C4-2B (cell line): ENCODE measurements around the gene WHAMM.

Experiments used
- ZFX ChIP-seq: fragments of 450-650 bp; IDR thresholded peaks from 2 replicates; pipeline ENCODE4 v1.6.1; 2017
- TF ChIP-seq, protein P1 (sequence below): fragments of 450-650 bp; conservative IDR thresholded peaks from 2 replicates; pipeline ENCODE4 v1.5.1; 2017; ENCODE audit warnings: mild to moderate bottlenecking

DNA sequence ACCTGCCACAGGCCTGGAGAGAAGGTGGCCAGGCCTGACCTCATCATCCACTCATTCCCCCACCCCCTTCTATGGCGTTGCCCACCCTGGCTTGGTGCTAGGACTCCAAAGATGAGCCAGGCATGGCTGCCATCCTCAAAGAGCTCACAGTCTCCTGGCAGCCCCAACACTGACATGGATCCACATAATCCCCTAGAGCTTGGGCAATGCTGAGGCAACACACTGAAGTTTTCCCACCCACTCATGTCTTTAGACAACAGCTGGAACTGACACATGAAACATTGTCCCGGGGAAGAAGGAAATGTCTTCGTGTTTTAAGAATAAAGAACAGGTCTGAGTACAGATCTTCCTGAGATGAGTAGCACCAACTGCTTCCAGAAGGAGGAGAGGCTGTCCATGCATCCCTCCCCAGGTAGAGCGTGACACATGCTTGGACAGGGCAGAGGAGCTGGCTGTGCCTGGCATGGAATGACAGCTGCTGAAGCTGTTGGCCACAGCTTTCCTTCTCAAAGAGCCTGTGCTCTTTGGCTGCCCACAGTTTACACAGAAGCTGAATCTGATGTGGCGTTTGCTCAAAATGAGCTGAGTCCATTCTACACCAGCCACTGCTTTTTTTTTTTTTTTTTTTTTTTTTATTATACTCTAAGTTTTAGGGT, 73.0 kb downstream of the WHAMM start:
- TF ChIP-seq, protein P1, sequence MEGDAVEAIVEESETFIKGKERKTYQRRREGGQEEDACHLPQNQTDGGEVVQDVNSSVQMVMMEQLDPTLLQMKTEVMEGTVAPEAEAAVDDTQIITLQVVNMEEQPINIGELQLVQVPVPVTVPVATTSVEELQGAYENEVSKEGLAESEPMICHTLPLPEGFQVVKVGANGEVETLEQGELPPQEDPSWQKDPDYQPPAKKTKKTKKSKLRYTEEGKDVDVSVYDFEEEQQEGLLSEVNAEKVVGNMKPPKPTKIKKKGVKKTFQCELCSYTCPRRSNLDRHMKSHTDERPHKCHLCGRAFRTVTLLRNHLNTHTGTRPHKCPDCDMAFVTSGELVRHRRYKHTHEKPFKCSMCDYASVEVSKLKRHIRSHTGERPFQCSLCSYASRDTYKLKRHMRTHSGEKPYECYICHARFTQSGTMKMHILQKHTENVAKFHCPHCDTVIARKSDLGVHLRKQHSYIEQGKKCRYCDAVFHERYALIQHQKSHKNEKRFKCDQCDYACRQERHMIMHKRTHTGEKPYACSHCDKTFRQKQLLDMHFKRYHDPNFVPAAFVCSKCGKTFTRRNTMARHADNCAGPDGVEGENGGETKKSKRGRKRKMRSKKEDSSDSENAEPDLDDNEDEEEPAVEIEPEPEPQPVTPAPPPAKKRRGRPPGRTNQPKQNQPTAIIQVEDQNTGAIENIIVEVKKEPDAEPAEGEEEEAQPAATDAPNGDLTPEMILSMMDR = no peak
- no peak for TF ChIP-seq ZFX
